ENCODE results near the gene CTNNA3.

Gene CTNNA3

DNA sequence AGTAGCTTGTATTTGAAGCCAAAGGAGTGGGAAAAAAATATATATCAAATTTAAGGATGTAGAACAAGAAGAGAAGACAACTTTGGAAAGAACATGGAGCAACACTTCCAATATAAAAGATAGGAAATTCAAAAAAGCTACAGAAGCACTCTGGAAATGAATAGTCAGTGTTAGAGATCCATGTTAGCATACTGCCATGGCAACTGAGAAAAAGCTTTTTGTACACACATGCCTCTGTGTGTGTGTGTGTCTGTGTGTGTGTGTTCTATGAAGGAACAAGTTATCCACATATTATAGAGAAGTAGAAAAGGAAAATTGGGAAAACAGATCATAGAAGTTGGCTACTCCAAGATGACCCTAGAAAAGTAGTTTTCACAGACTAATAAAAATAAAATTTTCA lies 673.9 kb downstream of the CTNNA3 start:
- Histone ChIP-seq H3K4me1 (ENCODE audit: control insufficient read depth, insufficient read depth, low read length) (no peaks in the 10 kb centered on the region), H3K27ac (ENCODE audit: low read depth, low read length) (no peak overlapping the region), H3K9me3 (ENCODE audit: control insufficient read depth, insufficient read depth, low read depth, low read length) (no peaks in the 10 kb centered on the region), H3K36me3 (ENCODE audit: control insufficient read depth, insufficient read depth, low read length) (no peaks in the 10 kb centered on the region), H3K4me3 (ENCODE audit: low read depth, low read length) (no peak overlapping the region), H3K27me3 (ENCODE audit: control insufficient read depth, insufficient read depth, low read length) (no peaks in the 10 kb centered on the region), H3K9ac (ENCODE audit: low read length) (no peak overlapping the region)

- Histone ChIP-seq H3K27me3 (ENCODE audit: control insufficient read depth, insufficient read depth, low read length) (no peaks in the 10 kb centered on the region), H3K36me3 (ENCODE audit: control insufficient read depth, insufficient read depth, low read length) (no peaks in the 10 kb centered on the region)
These were observed 678.8 kb downstream of the CTNNA3 start for GRCh38 chr10:67017218-67017617.

GRCh38 chr10:67015225-67015624 lies 680.8 kb downstream of the CTNNA3 start:
- no peak overlapping the region for H3K27ac ChIP-seq (ENCODE audit: low read depth, low read length)
- H3K9ac ChIP-seq (ENCODE audit: low read length), result no peak overlapping the region
- H3K9me3 ChIP-seq (ENCODE audit: control insufficient read depth, insufficient read depth, low read depth, low read length), result no peaks in the 10 kb centered on the region
- no peaks in the 10 kb centered on the region for H3K36me3 ChIP-seq (ENCODE audit: control insufficient read depth, insufficient read depth, low read length)
- no peaks in the 10 kb centered on the region for H3K27me3 ChIP-seq (ENCODE audit: control insufficient read depth, insufficient read depth, low read length)
- H3K4me3 ChIP-seq (ENCODE audit: low read depth, low read length), result no peak overlapping the region
- no peaks in the 10 kb centered on the region for H3K4me1 ChIP-seq (ENCODE audit: control insufficient read depth, insufficient read depth, low read length)

More at GRCh38 chr10:67017218-67017617, 678.8 kb downstream of the CTNNA3 start:
- Histone ChIP-seq H3K4me1 (ENCODE audit: control insufficient read depth, insufficient read depth, low read length) (no peaks in the 10 kb centered on the region), H3K9me3 (ENCODE audit: control insufficient read depth, insufficient read depth, low read depth, low read length) (no peaks in the 10 kb centered on the region), H3K27ac (ENCODE audit: low read depth, low read length) (no peak overlapping the region), H3K4me3 (ENCODE audit: low read depth, low read length) (no peak overlapping the region), H3K9ac (ENCODE audit: low read length) (no peak overlapping the region)

DNA sequence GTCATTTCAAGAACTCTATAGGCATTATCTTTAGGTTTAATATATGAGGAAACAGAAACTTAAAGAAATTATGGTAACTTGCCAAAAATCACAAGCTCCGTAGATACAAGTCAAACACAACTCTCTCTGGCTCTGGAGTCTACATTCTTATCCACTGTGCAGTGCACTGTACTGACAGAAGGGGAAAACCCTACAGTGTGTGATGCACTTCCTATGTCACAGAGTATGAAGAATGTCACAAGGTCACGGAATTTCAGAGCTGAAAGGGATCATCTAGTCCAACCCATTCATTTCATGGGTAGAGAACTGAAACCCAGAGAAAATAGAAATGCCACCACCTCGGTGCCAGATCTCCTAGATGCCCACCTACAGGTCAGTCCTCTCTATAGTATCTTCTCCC lies 684.0 kb downstream of the CTNNA3 start:
- Histone ChIP-seq H3K36me3 (ENCODE audit: control insufficient read depth, insufficient read depth, low read length) (no peaks in the 10 kb centered on the region), H3K27ac (ENCODE audit: low read depth, low read length) (no peak overlapping the region), H3K27me3 (ENCODE audit: control insufficient read depth, insufficient read depth, low read length) (no peaks in the 10 kb centered on the region), H3K9ac (ENCODE audit: low read length) (no peak overlapping the region), H3K4me1 (ENCODE audit: control insufficient read depth, insufficient read depth, low read length) (no peaks in the 10 kb centered on the region), H3K4me3 (ENCODE audit: low read depth, low read length) (no peak overlapping the region), H3K9me3 (ENCODE audit: control insufficient read depth, insufficient read depth, low read depth, low read length) (no peaks in the 10 kb centered on the region)

GRCh38 chr10:67011480-67011879 lies 684.5 kb downstream of the CTNNA3 start:
- H3K27ac ChIP-seq (ENCODE audit: low read depth, low read length), result no peak overlapping the region
- no peaks in the 10 kb centered on the region for H3K9me3 ChIP-seq (ENCODE audit: control insufficient read depth, insufficient read depth, low read depth, low read length)
- H3K4me3 ChIP-seq (ENCODE audit: low read depth, low read length), result no peak overlapping the region
- H3K27me3 ChIP-seq (ENCODE audit: control insufficient read depth, insufficient read depth, low read length), result no peaks in the 10 kb centered on the region
- no peak overlapping the region for H3K9ac ChIP-seq (ENCODE audit: low read length)
- H3K36me3 ChIP-seq (ENCODE audit: control insufficient read depth, insufficient read depth, low read length), result no peaks in the 10 kb centered on the region
- H3K4me1 ChIP-seq (ENCODE audit: control insufficient read depth, insufficient read depth, low read length), result no peaks in the 10 kb centered on the region

DNA sequence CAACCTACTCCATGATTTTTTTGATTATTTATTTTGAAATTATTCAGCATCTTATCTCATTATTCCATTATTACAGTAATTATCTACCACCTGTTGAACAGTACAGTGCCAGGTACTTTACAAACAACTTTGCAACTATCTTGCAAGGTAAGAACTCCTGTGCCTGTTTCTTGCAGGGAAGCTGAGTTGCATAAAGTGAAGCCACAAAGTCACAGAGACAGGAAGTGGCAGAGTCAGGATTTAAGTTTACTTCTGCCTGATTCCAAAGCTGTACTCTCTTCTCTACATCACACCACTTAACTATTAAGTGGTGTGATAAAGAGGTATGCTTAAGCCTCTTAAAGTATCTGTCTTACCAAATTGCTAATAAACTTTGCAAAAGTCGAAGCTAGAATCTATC lies 690.0 kb downstream of the CTNNA3 start:
- H3K27ac ChIP-seq (ENCODE audit: low read depth, low read length), result no peak overlapping the region

DNA sequence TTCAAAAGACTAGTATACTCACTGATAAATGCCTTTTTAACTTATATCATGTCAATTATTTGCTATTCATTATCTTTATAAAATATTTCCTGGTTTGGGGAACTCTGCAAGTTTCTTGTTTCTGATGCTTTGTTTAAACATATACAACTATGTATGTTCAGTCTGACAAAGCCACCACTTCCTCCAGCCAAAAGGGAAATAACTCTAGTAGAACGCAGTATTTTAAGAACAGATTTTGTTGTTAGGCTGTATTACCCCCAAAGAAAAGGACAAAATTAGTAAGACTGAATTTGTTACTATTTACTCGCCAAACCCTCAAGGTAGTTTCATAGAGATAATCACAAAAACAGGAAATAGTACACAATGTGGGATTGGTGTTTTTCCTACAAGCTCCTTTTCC lies 691.3 kb downstream of the CTNNA3 start:
- Histone ChIP-seq H3K9ac (ENCODE audit: low read length) (no peak overlapping the region), H3K27me3 (ENCODE audit: control insufficient read depth, insufficient read depth, low read length) (no peaks in the 10 kb centered on the region), H3K36me3 (ENCODE audit: control insufficient read depth, insufficient read depth, low read length) (no peaks in the 10 kb centered on the region), H3K4me1 (ENCODE audit: control insufficient read depth, insufficient read depth, low read length) (no peaks in the 10 kb centered on the region), H3K9me3 (ENCODE audit: control insufficient read depth, insufficient read depth, low read depth, low read length) (no peaks in the 10 kb centered on the region), H3K27ac (ENCODE audit: low read depth, low read length) (no peak overlapping the region), H3K4me3 (ENCODE audit: low read depth, low read length) (no peak overlapping the region)

More for the DNA sequence above, 690.0 kb downstream of the CTNNA3 start:
- Histone ChIP-seq H3K4me1 (ENCODE audit: control insufficient read depth, insufficient read depth, low read length) (no peaks in the 10 kb centered on the region), H3K4me3 (ENCODE audit: low read depth, low read length) (no peak overlapping the region), H3K27me3 (ENCODE audit: control insufficient read depth, insufficient read depth, low read length) (no peaks in the 10 kb centered on the region), H3K36me3 (ENCODE audit: control insufficient read depth, insufficient read depth, low read length) (no peaks in the 10 kb centered on the region), H3K9ac (ENCODE audit: low read length) (no peak overlapping the region), H3K9me3 (ENCODE audit: control insufficient read depth, insufficient read depth, low read depth, low read length) (no peaks in the 10 kb centered on the region)

GRCh38 chr10:66999762-67000545 lies 696.0 kb downstream of the CTNNA3 start:
- no peaks in the 10 kb centered on the region for H3K9me3 ChIP-seq (ENCODE audit: control insufficient read depth, insufficient read depth, low read depth, low read length)
- no peak overlapping the region for H3K27ac ChIP-seq (ENCODE audit: low read depth, low read length)
- H3K4me1 ChIP-seq (ENCODE audit: control insufficient read depth, insufficient read depth, low read length), result no peaks in the 10 kb centered on the region
- H3K27me3 ChIP-seq (ENCODE audit: control insufficient read depth, insufficient read depth, low read length), result no peaks in the 10 kb centered on the region
- no peaks in the 10 kb centered on the region for H3K36me3 ChIP-seq (ENCODE audit: control insufficient read depth, insufficient read depth, low read length)
- H3K9ac ChIP-seq (ENCODE audit: low read length), result no peak overlapping the region
- no peak overlapping the region for H3K4me3 ChIP-seq (ENCODE audit: low read depth, low read length)

- no peak overlapping the region for H3K4me3 ChIP-seq (ENCODE audit: low read depth, low read length)
- H3K9me3 ChIP-seq (ENCODE audit: control insufficient read depth, insufficient read depth, low read depth, low read length), result no peaks in the 10 kb centered on the region
- H3K27ac ChIP-seq (ENCODE audit: low read depth, low read length), result no peak overlapping the region
- no peak overlapping the region for H3K9ac ChIP-seq (ENCODE audit: low read length)
- H3K36me3 ChIP-seq (ENCODE audit: control insufficient read depth, insufficient read depth, low read length), result no peaks in the 10 kb centered on the region
- no peaks in the 10 kb centered on the region for H3K27me3 ChIP-seq (ENCODE audit: control insufficient read depth, insufficient read depth, low read length)
- H3K4me1 ChIP-seq (ENCODE audit: control insufficient read depth, insufficient read depth, low read length), result no peaks in the 10 kb centered on the region
These were observed 699.0 kb downstream of the CTNNA3 start for GRCh38 chr10:66996996-66997395.

DNA sequence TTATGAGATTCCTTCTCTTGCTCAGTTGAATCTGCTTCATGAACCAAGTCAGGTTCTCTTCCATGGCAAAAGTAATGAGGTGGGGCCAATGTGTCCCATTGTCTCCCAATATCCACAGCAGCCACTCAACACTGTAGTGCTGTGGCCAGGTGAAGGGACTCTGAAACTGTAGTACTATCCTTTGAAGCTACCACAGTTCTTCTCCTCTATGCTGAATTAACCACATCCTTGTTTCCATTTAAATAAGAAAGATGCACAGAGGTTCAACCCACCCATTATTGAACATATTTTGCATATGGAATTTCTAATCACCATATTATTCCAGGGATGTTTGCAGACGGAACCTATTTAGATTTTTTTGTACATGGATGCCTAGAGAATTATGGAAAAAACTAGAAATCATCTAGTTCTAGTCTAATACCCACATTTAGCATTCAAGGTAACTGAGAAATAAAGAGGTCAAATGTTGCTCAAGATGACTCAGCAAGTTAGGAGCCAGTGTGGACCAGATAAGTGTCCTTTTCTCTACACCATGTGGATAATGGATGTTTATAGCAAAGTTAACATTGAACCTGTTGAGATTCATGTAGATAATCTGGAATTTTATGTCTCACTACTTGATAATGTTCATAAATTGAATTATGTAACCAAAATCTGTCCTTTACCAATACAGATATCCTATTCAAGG lies 705.7 kb downstream of the CTNNA3 start:
- Histone ChIP-seq H3K4me3 (ENCODE audit: low read depth, low read length) (no peak overlapping the region), H3K4me1 (ENCODE audit: control insufficient read depth, insufficient read depth, low read length) (no peaks in the 10 kb centered on the region), H3K9ac (ENCODE audit: low read length) (no peak overlapping the region), H3K9me3 (ENCODE audit: control insufficient read depth, insufficient read depth, low read depth, low read length) (no peaks in the 10 kb centered on the region), H3K27ac (ENCODE audit: low read depth, low read length) (no peak overlapping the region), H3K27me3 (ENCODE audit: control insufficient read depth, insufficient read depth, low read length) (no peaks in the 10 kb centered on the region), H3K36me3 (ENCODE audit: control insufficient read depth, insufficient read depth, low read length) (no peaks in the 10 kb centered on the region)

- Histone ChIP-seq H3K4me3 (ENCODE audit: low read depth, low read length) (no peak overlapping the region), H3K9ac (ENCODE audit: low read length) (no peak overlapping the region), H3K4me1 (ENCODE audit: control insufficient read depth, insufficient read depth, low read length) (no peaks in the 10 kb centered on the region), H3K9me3 (ENCODE audit: control insufficient read depth, insufficient read depth, low read depth, low read length) (no peaks in the 10 kb centered on the region), H3K27me3 (ENCODE audit: control insufficient read depth, insufficient read depth, low read length) (no peaks in the 10 kb centered on the region), H3K36me3 (ENCODE audit: control insufficient read depth, insufficient read depth, low read length) (no peaks in the 10 kb centered on the region), H3K27ac (ENCODE audit: low read depth, low read length) (no peak overlapping the region)
These were observed 712.5 kb downstream of the CTNNA3 start for GRCh38 chr10:66983475-66983818.

Measured in HUES6 (cell line).